Astrocyte (in vitro differentiated cells and primary cell): ENCODE data around the gene GZMM. TPM values are rescaled to one million over a fixed set of nuclear protein-coding genes. Genes with fewer than 3 reads are reported as not detected.

Experiments
- DNase-seq: peaks from one replicate; pipeline ENCODE4 v3.0.0-alpha.2; 2010; ENCODE audit warnings: low read depth
- FAIRE-seq: peaks from 2 replicates; lab custom pipeline; 2011; peaks lifted over from hg19 to GRCh38; lab: Jason Lieb, UNC
- H2AFZ ChIP-seq: 2 replicates; pipeline ENCODE4 v1.6.0; 2012; ENCODE audit warnings: low read depth, low read length, inconsistent platforms
- H3K27ac ChIP-seq: 2 replicates; pipeline ENCODE4 v1.5.1; 2011; ENCODE audit warnings: low read depth, low read length, inconsistent platforms
- H3K27me3 ChIP-seq: 2 replicates; pipeline ENCODE4 v1.6.0; 2011; ENCODE audit warnings: low read length, inconsistent platforms; ENCODE audit not compliant: insufficient read depth
- H3K36me3 ChIP-seq: 2 replicates; pipeline ENCODE4 v1.5.1; 2011; ENCODE audit warnings: low read length, inconsistent platforms; ENCODE audit not compliant: insufficient read depth
- H3K4me1 ChIP-seq: 2 replicates; pipeline ENCODE4 v1.5.1; 2011; ENCODE audit warnings: low read length, inconsistent platforms; ENCODE audit not compliant: insufficient read depth
- H3K4me2 ChIP-seq: 2 replicates; pipeline ENCODE4 v1.6.0; 2012; ENCODE audit warnings: low read length, inconsistent platforms
- H3K4me3 ChIP-seq: 2 replicates; pipeline ENCODE4 v1.5.1; 2011; ENCODE audit warnings: low read depth, mild to moderate bottlenecking, low read length, inconsistent platforms; ENCODE audit not compliant: insufficient read depth
- H3K79me2 ChIP-seq: 2 replicates; pipeline ENCODE4 v1.6.0; 2012; ENCODE audit warnings: mild to moderate bottlenecking, low read length, inconsistent platforms; ENCODE audit not compliant: insufficient read depth
- H3K9ac ChIP-seq: 2 replicates; pipeline ENCODE4 v1.6.0; 2012; ENCODE audit warnings: mild to moderate bottlenecking, low read length, inconsistent platforms
- H3K9me3 ChIP-seq: 2 replicates; pipeline ENCODE4 v1.5.1; 2012; ENCODE audit warnings: low read depth, mild to moderate bottlenecking, low read length, inconsistent platforms; ENCODE audit not compliant: insufficient read depth
- H4K20me1 ChIP-seq: 2 replicates; pipeline ENCODE4 v1.6.0; 2012; ENCODE audit warnings: low read length, inconsistent platforms; ENCODE audit not compliant: insufficient read depth
- H3K27ac Mint-ChIP-seq: one replicate; pipeline ENCODE4 v1.8.0; 2021; ENCODE audit warnings: mild to moderate bottlenecking, mixed read lengths; ENCODE audit not compliant: unreplicated experiment
- H3K27me3 Mint-ChIP-seq: one replicate; pipeline ENCODE4 v1.8.0; 2021; ENCODE audit warnings: low read depth, mixed read lengths; ENCODE audit not compliant: unreplicated experiment
- H3K36me3 Mint-ChIP-seq: one replicate; pipeline ENCODE4 v1.8.0; 2021; ENCODE audit warnings: low read depth, mixed read lengths; ENCODE audit not compliant: unreplicated experiment
- H3K4me1 Mint-ChIP-seq: one replicate; pipeline ENCODE4 v1.8.0; 2021; ENCODE audit warnings: low read depth, mixed read lengths; ENCODE audit not compliant: unreplicated experiment
- H3K4me3 Mint-ChIP-seq: one replicate; pipeline ENCODE4 v1.8.0; 2021; ENCODE audit warnings: mild to moderate bottlenecking, moderate library complexity, mixed read lengths; ENCODE audit not compliant: unreplicated experiment
- H3K9me3 Mint-ChIP-seq: one replicate; pipeline ENCODE4 v1.8.0; 2021; ENCODE audit warnings: mild to moderate bottlenecking, mixed read lengths; ENCODE audit not compliant: unreplicated experiment
- EZH2 ChIP-seq: IDR thresholded peaks from 2 replicates; pipeline ENCODE4 v1.6.1; 2012; ENCODE audit warnings: mild to moderate bottlenecking, low read length, inconsistent platforms; ENCODE audit not compliant: insufficient read depth
- total RNA-seq: library from RNA; stranded (reverse); gene quantifications from 2 replicates; pipeline ENCODE4 v1.2.1, GENCODE V29; 2021
- TF ChIP-seq, protein P1 (sequence below): IDR thresholded peaks from 2 replicates; pipeline ENCODE4 v1.5.1; 2011; ENCODE audit warnings: low read depth, mild to moderate bottlenecking, inconsistent platforms, low read length, moderate library complexity; ENCODE audit not compliant: insufficient read depth

The GZMM gene
- total RNA-seq, 1 donor from 2014 or later, result 0.70 TPM

DNA sequence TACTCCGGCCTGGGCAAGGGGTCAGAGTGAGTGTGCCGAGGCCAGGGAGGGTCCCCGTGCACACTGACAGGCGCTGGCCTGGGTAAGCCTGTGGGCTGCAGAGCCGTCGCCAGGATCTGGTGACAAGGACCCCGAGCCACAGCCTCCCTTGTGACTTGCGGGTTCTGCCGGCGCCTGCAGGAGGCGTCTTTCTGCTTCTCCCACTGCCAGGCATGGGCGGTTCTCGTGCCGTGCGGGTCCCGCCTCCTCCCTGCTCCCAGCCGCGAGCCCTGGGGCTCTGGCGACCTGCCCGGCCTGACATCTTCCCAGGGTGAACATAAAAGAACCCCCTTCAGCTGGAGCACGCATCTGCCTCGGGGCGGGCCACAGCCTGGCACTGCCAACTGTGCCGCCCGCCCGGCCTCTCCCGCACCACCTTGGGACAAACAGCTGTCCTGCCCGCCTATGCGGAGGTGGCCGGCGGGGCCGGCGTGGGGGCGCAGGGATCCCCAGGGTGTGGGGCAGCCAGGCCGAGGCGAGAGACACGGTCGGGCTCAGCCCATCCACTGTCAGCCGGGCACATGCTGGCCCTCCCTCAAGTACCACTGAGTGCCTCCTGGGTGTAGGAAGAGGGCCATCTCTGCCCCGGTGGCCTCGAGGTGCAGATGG, 44.4 kb downstream of the GZMM start:
- FAIRE-seq, result no peak
- Histone ChIP-seq H3K4me3 (no peak overlapping the region), H3K27me3 (no peaks in the 10 kb centered on the region), H3K27ac (no peak overlapping the region), H4K20me1 (peaks cover 56% of the 10 kb centered on the region), H3K9ac (no peak overlapping the region), H3K4me1 (peaks cover 32% of the 10 kb centered on the region), H2AFZ (no peak overlapping the region), H3K79me2 (no peaks in the 10 kb centered on the region), H3K4me2 (peak overlapping the region; percentile 63), H3K36me3 (no peaks in the 10 kb centered on the region), H3K9me3 (no peaks in the 10 kb centered on the region)
- Mint-ChIP-seq H3K27ac (no peak overlapping the region), H3K4me1 (peaks cover 13% of the 10 kb centered on the region), H3K4me3 (no peak overlapping the region), H3K36me3 (peaks cover 3% of the 10 kb centered on the region), H3K9me3 (no peaks in the 10 kb centered on the region), H3K27me3 (peaks cover 14% of the 10 kb centered on the region)
- no peak for TF ChIP-seq EZH2
- TF ChIP-seq, protein P1, sequence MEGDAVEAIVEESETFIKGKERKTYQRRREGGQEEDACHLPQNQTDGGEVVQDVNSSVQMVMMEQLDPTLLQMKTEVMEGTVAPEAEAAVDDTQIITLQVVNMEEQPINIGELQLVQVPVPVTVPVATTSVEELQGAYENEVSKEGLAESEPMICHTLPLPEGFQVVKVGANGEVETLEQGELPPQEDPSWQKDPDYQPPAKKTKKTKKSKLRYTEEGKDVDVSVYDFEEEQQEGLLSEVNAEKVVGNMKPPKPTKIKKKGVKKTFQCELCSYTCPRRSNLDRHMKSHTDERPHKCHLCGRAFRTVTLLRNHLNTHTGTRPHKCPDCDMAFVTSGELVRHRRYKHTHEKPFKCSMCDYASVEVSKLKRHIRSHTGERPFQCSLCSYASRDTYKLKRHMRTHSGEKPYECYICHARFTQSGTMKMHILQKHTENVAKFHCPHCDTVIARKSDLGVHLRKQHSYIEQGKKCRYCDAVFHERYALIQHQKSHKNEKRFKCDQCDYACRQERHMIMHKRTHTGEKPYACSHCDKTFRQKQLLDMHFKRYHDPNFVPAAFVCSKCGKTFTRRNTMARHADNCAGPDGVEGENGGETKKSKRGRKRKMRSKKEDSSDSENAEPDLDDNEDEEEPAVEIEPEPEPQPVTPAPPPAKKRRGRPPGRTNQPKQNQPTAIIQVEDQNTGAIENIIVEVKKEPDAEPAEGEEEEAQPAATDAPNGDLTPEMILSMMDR, result no peak
- DNase-seq, result no peak

DNA sequence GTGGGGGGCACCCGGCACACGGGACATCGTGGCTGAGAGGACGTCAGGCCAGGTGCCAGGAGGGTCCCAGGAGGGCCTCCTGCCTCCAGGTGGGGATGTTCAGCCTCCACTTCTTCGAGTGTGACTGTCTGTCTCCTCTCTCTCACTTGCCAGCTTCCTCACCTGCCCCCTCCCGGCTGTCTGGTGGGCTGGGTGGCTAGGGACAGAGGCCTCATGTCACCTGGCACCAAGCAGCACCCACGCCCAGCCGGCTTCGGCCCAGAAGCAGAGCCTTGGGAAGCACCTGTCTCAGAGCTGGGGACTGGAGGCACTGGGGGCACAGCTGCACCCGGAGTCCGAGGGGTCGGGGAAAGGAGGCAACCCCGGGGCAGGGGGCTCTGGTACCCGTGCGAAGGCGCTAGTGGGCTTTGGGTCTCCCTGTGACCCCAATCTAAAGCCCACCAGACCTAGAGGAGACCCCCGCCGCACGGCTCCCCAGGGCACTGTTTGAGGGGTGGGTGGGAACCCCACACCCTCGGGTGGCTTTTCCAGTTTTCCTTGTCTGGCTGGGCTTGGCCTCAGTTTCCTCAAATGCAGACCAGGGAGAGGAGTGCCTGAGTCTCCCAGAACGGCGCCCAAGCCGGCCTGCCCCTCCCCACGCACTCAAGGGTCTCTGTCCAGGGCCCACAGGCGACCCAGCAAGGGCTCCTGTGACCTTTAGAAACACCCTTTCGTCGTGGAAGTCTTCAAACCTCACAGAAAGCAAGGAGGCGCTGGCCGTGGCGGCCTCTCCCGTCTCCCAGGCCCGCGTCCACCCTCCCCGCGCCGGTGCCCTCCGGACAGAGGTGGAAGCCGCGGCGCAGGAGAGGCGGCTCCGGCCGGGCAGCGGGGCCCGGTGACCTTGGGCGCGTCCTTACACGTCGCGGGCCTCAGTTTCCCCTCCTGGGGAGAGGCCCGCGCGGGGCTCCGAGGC, 45.2 kb downstream of the GZMM start:
- peaks cover 9% of the 10 kb centered on the region for H3K4me1 Mint-ChIP-seq
- peak overlapping the region; percentile 50 for H3K4me2 ChIP-seq
- FAIRE-seq (no peak), DNase-seq (no peak)
- H3K9ac ChIP-seq, result no peak overlapping the region
- H3K4me3 Mint-ChIP-seq, result peak overlapping the region; percentile 57
- no peak overlapping the region for H3K27ac Mint-ChIP-seq
- no peak overlapping the region for H3K4me3 ChIP-seq
- peaks cover 21% of the 10 kb centered on the region for H3K27me3 Mint-ChIP-seq
- no peak overlapping the region for H3K27ac ChIP-seq
- no peaks in the 10 kb centered on the region for H3K27me3 ChIP-seq
- peaks cover under 1% of the 10 kb centered on the region for H3K36me3 Mint-ChIP-seq
- H3K36me3 ChIP-seq, result no peaks in the 10 kb centered on the region
- H4K20me1 ChIP-seq, result peaks cover 55% of the 10 kb centered on the region
- no peaks in the 10 kb centered on the region for H3K79me2 ChIP-seq
- no peak overlapping the region for H2AFZ ChIP-seq
- H3K9me3 Mint-ChIP-seq, result no peaks in the 10 kb centered on the region
- H3K9me3 ChIP-seq, result no peaks in the 10 kb centered on the region
- peak; percentile 50 for TF ChIP-seq EZH2
- TF ChIP-seq, protein P1, result no peak
- peaks cover 31% of the 10 kb centered on the region for H3K4me1 ChIP-seq
